Measurements from ENCODE around the gene ELAVL4.

Gene ELAVL4

DNA sequence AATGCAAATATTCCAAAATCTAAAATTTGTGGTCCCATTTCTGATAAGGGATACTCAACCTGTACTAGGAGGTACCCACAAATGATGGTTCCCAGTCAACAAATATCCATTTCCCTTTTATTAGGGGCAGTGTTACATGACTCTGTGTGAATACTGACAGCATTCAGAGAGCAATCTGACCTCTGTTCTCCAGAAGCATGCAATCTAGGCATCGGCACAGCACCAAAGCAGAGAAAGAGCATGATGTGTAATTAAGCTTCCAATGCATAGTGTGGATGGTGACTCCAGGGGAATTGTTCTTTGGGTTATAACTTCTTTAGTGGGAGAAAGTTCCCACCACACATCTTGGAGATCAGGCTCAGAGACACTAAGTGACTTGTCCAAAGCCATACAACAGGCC is 71.6 kb downstream of the ELAVL4 start:
- DNase-seq = no peak

DNA sequence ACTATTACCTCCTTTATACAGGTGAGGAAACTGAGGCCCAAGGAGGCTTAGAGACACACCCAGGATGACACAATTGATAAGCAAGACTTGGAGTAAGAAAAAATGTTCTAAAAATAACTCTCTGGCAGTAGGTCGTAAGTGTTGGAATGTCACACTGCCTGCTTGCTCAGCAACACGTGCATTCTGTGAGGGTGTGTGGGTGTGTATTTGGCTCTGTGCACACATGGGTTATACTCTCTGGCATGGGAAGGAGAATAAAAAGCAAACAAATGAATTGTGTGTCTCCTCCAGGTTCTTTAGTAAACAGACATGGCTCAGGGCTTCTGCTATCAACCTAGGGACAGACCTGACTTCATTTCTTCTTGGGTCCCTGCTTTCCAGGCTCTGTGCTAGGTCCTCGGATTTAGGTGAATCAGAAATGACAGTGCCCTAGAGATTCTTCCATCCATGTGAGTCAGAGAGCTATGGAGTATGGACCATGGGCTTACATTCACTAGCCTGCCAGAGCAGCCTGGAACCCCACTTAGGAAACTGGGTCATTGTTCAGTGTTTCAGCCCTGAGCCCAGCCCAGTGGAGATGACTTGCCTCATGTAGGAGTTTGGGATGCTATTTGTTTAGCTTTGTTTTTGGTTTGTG is 72.4 kb downstream of the ELAVL4 start:
- no peak for DNase-seq

DNA sequence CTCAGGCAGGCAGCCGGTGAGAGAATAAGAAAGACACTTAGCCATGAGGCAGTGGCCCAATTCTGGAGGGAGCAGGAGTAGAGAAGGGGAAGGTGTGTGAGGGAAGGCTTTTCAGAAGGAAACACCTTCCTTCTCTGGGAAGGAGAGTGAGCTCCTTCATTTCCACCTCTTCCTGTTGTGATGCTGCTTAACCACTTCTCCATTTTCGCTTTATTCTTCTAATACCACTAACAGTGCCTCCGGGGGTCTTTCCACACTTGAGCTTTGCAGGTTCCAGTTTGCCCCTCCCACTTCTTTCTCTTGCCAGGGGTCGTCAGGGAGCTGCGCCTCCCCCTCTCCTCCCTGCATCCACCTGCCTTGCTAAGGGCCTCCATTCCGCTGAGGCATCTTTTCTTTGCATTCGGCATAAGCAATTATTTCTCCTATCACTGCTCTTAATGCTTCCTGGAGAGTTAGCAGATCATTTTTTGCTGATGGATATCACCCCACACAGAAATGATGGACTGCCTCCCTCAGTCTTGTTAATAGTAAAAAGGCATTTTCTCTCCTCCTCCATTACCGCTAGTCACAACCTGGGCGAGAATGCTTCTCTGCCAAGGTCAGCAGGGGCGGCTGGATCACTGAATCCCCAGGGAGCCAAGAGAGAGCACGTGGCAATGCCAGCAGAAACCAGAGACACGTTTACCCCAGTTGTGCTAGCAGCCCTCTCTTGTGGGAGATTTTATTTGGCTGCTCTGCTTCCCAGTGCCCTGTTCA is 74.8 kb downstream of the ELAVL4 start:
- DNase-seq = no peak

DNA sequence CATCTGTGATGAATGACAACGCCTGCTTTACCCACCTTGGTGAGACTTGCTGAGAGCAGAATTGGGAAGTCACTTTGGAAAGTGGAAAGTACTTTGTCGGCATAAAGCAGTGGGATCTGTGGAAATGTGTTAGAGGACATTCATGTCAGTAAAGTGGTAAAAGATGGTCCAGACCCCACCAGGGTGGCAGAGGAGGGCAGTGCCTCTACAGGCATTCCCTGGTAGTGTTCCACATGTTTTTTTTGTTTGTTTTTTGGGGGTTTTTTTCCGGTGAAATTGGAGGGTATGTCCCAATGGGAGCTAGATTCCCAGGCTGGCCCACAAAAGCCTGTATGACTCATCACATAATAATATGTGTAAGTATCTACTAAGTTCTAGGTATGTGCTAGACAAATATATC is 80.6 kb downstream of the ELAVL4 start:
- no peak for DNase-seq

DNA sequence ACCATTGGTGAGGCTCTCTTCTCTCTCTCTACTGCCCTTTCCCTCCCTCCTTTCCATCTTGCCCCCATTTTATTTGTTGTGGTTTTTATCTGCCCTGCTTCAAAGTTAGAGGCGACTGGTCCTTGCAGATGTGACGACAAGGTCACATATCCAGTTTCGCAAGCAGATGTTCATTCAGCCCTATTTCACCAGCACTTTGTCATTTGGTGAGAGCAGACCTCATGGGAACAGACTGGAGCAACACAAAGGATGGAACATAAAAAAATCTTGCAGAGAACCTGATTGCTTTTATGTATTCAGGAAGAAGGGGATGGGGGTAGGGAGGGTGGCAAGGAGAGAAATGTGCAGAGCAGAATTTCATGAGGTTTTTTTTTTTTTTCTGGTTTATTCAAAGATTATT is 84.3 kb downstream of the ELAVL4 start:
- DNase-seq = no peak

DNA sequence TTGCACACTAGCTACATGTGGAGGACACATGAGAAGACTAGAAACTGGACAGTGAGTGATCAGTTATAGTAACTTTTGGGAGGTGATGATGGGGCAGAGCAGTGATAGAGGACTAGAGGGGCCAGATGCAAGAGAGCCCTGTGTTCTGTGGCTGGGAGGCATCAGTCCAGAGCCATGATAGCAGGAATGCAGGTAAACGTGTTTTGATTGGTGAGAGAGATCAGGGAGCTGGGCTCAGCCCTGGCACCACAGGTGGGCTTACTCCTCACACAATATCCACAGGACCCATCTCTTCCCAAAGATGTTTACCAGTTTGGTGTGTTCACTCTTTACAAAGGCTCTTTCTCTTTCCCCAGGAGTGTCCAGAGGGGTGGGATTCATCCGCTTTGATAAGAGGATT is 86.5 kb downstream of the ELAVL4 start:
- DNase-seq = no peak

GRCh38 chr1:50196081-50196480 is 87.4 kb downstream of the ELAVL4 start:
- no peak for DNase-seq

DNA sequence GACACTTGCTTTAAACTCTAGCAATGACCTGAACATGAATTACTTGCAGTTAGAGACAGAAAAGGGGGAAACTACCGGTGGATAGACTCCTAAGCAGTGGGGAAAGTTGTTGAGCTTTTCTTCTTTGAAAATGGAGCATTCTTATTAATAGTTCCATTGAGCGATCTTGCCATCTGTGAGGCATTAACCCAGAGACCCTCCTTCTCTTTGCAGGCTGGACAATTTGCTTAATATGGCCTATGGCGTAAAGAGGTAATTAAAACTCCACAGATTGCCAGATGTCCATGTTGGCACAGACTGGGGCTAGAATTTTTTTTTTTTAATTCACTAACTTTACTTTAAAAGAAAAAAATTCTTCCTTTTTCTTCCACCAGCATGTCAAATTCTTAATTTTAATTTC is 88.5 kb downstream of the ELAVL4 start:
- no peak for DNase-seq

- DNase-seq = no peak
Observed at GRCh38 chr1:50208315-50208714, 99.6 kb downstream of the ELAVL4 start.

- DNase-seq = no peak
Observed at GRCh38 chr1:50208756-50209155, 100.0 kb downstream of the ELAVL4 start.

DNA sequence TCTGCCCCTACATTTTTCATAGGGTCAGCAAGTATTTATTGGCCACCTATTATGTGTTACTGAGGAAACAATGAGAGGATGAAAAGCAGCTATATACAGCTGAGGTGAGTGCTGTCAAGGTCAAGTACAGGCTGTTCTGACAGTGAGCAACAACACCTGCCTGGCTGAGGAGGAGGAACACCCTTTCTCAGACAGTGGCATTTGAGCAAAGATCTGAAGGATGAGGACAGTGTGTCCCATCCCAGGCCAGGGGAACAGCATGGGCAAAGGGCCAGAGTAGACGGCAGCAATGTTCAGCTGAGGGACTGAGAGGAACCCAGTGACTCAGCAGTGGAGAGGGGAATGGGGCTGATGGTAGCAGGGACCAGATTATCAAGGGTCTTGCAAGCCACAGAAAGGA is 101.0 kb downstream of the ELAVL4 start:
- no peak for DNase-seq

GRCh38 chr1:50213505-50213904 is 104.8 kb downstream of the ELAVL4 start:
- no peak for DNase-seq

- DNase-seq = no peak
Observed at GRCh38 chr1:50214717-50215116, 106.0 kb downstream of the ELAVL4 start.

DNA sequence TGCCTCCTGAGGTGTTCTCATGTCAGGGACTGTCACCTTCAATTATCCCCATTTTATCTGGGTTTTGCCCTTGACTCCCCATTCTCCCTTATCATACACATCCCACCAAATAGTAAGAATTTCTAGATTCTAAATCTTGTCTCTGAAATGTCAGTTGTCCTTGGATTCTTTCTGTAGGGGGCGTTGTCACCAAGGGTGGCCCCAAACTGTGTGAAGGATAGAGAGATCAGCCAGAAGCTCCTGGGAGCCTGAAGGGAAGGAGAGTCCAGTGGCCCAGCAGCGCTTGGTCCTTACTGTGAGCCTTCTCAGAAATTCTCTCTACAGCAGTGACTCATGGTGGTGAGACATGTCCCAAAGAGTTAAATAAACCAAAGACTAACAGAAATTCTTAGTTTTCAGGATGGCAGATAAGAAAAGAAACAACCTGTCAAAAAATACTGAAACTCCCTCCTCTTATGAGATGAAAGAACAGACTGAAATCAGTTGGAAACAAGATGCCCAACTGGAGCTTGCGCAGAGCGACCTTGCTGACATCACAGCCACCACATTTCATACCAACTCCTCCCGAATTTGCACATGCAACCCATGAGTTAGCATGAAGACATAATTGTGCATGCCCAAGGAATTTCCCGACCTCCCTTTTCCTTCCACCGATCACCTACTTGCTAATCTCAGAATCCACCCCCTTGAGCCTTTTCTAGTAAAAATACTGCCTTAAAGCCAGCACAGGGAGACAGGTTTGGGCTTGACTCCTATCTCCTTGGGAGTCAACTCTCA is 109.8 kb downstream of the ELAVL4 start:
- DNase-seq = no peak

GRCh38 chr1:50228871-50229384 is 120.2 kb downstream of the ELAVL4 start:
- no peak for DNase-seq

- no peak for DNase-seq
Observed at GRCh38 chr1:50231209-50231608, 122.5 kb downstream of the ELAVL4 start.

GRCh38 chr1:50232336-50232735 is 123.6 kb downstream of the ELAVL4 start:
- no peak for DNase-seq

- no peak for DNase-seq
Observed at GRCh38 chr1:50236656-50237055, 127.9 kb downstream of the ELAVL4 start.

DNA sequence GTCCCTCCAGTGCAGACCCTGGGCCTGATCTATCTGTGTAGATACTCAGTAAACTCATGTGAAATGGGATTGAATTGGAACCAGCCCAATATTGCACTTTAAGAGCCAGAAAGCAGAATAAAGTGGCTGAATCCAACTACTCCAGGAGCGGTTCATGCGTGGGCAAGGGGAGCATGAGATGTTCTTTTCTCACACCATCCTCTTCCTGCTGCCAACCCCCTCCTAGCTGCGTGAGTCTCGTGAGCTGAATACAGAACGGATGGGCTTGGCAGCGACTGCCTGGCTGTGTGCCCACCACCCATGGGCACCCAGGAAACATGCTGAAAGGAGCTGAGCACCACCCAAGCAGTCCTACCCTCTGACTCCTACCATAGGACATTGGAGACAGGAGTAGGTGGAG is 128.3 kb downstream of the ELAVL4 start:
- no peak for DNase-seq

DNA sequence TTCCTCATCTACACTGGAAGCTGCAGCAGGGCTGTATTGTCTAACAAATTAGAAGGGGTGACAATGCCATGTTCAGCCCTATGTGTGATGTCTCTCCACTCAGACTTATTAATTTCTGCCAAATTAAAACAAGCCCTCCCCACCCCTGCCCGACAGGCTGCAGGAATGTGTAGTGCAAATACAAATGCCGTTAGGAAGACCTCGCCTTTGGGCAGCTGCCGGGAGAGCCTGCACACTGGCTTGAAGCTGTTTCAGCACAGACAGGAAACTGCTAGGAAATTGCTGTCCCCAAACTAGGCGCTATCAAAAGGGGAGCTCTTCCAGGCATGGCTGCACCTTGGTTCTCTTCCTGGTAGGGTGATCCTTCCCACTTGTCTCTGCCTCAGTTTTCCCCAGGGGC is 135.2 kb downstream of the ELAVL4 start:
- DNase-seq = no peak

GRCh38 chr1:50246869-50247268 is 138.1 kb downstream of the ELAVL4 start:
- DNase-seq = no peak

GRCh38 chr1:50251702-50252101 is 143.0 kb downstream of the ELAVL4 start:
- DNase-seq = no peak

- no peak for DNase-seq
Observed at GRCh38 chr1:50252196-50252595, 143.5 kb downstream of the ELAVL4 start.
